ENCODE measurements around the gene ZRANB3. TPM values are rescaled to one million over a fixed set of nuclear protein-coding genes. Genes with fewer than 3 reads are reported as not detected.
A peak's percentile ranks its signal among the peaks of the same experiment; 100 is the strongest.
"Not testable (repeated sequence)": the region's sequence is repeated elsewhere in the genome, so short reads cannot be mapped to it uniquely, and the experiment has no call there.

Gene ZRANB3
- total RNA-seq, 3 donors from 2014 or later: 5.0 to 5.8 (median 5.4) TPM

DNA sequence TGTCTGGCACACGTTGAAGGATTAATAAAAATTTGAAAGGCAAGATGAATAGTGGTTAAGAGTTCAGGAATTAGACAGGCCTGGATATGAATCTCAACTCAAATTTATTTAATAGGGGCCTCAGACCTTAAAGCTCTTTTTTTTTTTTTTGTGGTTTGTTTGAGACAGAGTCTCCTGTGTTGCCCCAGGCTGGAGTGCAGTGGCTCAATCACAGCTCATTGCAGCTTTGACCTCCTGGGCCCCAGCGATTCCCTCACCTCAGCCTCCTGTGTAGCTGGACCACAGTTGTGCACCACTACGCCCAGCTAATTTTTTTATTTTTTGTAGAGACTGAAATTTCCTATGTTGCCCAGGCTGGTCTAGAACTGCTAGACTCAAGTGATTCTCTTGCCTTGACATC is 3.0 kb downstream of the ZRANB3 start:
- H3K36me3 Mint-ChIP-seq (ENCODE audit: insufficient read depth): peaks cover 6% of the 10 kb centered on the region

DNA sequence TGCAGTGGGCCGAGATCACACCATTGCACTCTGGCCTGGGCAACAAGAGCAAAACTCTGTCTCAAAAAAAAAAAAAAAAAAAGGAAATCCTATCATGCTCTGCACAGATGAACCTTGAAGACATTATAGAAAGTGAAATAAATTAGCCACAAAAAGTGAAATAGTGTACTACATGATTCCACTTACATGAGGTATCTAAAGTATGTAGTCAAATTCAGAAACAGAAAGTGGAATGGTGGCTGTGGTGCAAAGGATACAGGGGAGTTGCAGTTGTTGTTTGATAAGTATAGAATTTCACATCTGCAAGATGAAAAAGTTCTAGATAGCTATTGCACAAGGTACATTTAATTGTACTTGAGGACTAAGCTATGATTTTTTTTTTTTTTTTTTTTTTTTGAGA is 5.2 kb downstream of the ZRANB3 start:
- Mint-ChIP-seq H3K9me3 (no peaks in the 10 kb centered on the region), H3K36me3 (ENCODE audit: insufficient read depth) (peaks cover 12% of the 10 kb centered on the region), H3K27me3 (ENCODE audit: low read depth) (no peaks in the 10 kb centered on the region), H3K4me1 (ENCODE audit: low read depth) (peaks cover 1% of the 10 kb centered on the region), H3K4me3 (no peak overlapping the region)
- no peak for ATAC-seq
- DNase-seq: no peak

More for the DNA sequence above, 3.0 kb downstream of the ZRANB3 start:
- no peaks in the 10 kb centered on the region for H3K27me3 Mint-ChIP-seq (ENCODE audit: low read depth)
- no peaks in the 10 kb centered on the region for H3K9me3 Mint-ChIP-seq
- ATAC-seq: no peak
- peaks cover 9% of the 10 kb centered on the region for H3K4me1 Mint-ChIP-seq (ENCODE audit: low read depth)
- DNase-seq: no peak
- H3K4me3 Mint-ChIP-seq: no peak overlapping the region

DNA sequence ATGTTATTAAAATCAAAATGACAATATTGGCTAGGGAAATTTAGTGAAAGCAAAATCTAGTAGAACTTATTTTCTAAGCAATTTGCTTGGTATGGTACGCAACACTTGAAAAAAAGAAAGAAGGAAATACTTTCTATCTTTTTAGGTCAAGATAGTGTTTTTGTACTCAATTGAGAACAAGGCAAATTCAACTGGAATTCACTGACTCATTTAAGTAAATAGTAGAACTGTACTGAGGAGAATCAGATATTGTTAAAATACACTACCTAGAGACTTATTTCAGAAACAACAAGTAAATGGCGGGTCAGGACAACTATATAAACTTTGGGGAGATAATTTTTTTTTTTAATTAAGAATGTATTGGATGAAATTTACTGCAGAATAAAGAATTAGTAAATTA is 18.9 kb downstream of the ZRANB3 start:
- Mint-ChIP-seq H3K4me1 (ENCODE audit: low read depth) (peaks cover 4% of the 10 kb centered on the region), H3K27me3 (ENCODE audit: low read depth) (no peaks in the 10 kb centered on the region), H3K9me3 (peaks cover 9% of the 10 kb centered on the region), H3K36me3 (ENCODE audit: insufficient read depth) (peaks cover 4% of the 10 kb centered on the region), H3K4me3 (no peak overlapping the region)
- no peak for DNase-seq
- no peak for ATAC-seq

DNA sequence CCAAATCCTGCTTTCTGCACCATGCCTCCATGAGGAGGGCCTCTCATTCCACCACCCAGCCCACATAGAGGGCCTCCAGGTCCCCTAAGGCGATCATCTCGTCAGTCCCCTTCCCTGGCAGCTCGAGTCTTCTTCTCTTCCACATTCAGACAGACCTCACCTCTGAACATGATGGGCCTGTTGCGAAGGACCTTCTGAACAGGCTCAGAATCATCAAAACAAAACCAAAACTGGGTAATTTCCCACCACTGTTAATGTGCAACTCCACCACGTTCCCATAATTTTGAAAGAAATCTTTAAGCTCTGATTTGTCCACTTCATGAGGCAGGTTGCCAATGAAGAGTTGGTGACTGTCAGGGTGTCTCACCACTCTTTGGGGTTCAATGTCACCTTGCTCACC is 20.4 kb downstream of the ZRANB3 start:
- Mint-ChIP-seq H3K9me3 (peaks cover 9% of the 10 kb centered on the region), H3K27me3 (ENCODE audit: low read depth) (no peaks in the 10 kb centered on the region), H3K4me3 (no peak overlapping the region), H3K36me3 (ENCODE audit: insufficient read depth) (peaks cover 5% of the 10 kb centered on the region), H3K4me1 (ENCODE audit: low read depth) (peaks cover 4% of the 10 kb centered on the region)
- DNase-seq: no peak
- no peak for ATAC-seq

DNA sequence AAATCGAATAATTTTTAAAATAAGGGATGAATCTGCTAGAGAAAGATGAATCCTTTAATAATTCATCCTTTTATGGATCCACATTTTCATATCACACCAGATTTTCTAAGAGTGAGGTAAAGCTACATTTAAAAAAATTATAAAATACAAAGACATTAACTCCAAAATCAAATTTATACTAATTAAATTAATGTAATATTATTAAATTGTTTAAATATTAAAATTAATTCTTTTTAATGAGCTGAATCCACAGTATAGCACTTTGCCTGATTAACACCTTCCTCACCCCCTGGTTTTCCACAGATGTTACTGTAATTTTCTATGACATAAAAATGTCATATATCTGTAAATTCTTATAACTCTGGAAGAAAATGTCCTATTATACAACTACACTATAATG is 26.2 kb downstream of the ZRANB3 start:
- H3K36me3 Mint-ChIP-seq (ENCODE audit: insufficient read depth): peaks cover 29% of the 10 kb centered on the region
- DNase-seq (no peak), ATAC-seq (no peak)
- no peak overlapping the region for H3K4me3 Mint-ChIP-seq
- H3K9me3 Mint-ChIP-seq: peaks cover 13% of the 10 kb centered on the region
- H3K4me1 Mint-ChIP-seq (ENCODE audit: low read depth): no peaks in the 10 kb centered on the region
- H3K27me3 Mint-ChIP-seq (ENCODE audit: low read depth): no peaks in the 10 kb centered on the region

DNA sequence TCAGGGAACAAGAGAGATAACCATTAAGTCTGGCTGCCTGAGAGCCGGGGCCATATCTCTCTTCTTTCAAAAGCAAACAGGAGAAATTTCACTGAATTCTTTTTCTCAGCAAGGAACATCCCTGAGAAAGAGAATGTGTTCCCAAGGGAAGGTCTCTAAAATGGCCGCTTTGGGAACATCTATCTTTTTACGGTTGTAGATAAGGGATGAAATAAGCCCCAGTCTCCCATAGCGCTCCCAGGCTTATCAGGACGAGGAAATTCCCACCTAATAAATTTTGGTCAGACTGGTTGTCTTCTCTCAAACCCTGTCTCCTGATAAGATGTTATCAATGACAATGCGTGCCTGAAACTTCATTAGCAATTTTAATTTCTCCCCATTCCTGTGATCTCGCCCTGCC is 32.4 kb downstream of the ZRANB3 start:
- H3K4me1 Mint-ChIP-seq (ENCODE audit: low read depth); H3K27me3 Mint-ChIP-seq (ENCODE audit: low read depth); DNase-seq; ATAC-seq; H3K4me3 Mint-ChIP-seq: not testable (repeated sequence)
- peaks cover 35% of the 10 kb centered on the region for H3K36me3 Mint-ChIP-seq (ENCODE audit: insufficient read depth)
- peaks cover 33% of the 10 kb centered on the region for H3K9me3 Mint-ChIP-seq

DNA sequence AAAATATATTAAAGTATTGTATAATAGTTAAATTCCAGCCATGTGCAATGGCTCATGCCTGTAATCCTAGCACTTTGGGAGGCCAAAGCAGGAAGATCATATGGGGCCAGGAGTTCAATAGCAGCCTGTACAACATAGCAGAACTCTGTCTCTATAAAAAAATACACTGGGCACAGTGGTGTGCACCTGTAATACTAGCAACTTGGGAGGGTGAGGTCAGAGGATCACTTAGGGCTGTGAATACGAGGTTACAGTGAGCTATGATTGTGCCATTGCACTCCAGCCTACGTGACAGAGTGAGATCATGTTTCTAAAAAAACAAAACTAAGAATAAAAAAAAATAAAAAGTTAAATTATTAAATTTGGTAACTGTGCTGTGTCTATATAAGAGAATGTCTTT is 36.1 kb downstream of the ZRANB3 start:
- Mint-ChIP-seq H3K36me3 (ENCODE audit: insufficient read depth) (peaks cover 19% of the 10 kb centered on the region), H3K9me3 (peaks cover 21% of the 10 kb centered on the region), H3K4me1 (ENCODE audit: low read depth) (no peaks in the 10 kb centered on the region), H3K4me3 (no peak overlapping the region), H3K27me3 (ENCODE audit: low read depth) (no peaks in the 10 kb centered on the region)
- ATAC-seq (no peak), DNase-seq (no peak)

DNA sequence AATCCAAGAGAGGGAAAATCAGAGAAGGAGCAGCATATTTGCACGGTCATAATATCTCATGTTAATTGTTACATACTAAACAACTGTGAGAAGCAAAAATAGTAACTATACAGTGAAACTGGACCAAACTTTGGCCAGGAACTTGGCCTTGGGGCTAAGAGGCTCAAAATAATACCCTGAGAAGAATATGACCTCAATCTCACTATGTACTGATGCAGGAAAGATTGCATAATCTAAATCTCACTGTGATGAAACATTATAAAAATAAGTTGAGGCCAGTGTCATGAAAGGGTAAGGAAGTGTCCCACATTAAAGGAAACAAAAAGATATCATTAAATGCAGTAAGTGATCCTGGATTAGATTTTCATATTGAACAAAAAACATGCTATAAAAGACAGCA is 36.5 kb downstream of the ZRANB3 start:
- no peak for DNase-seq
- peaks cover 17% of the 10 kb centered on the region for H3K9me3 Mint-ChIP-seq

DNA sequence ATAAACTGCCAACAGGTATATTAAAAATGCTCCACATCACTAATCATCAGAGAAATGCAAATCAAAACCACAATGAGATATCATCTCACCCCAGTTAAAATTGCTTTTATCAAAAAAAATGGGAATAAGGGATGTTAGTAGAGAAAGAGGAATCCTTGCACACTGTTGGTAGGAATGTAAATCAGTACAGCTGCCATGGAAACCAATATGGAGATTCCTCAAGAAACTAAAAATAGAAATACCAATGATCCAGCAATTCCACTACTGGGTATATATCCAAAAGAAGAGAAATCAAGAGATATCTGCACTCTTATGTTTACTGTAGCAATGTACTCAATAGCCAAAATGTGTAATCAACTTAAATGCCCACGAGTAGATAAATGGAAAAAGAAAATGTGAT is 40.6 kb downstream of the ZRANB3 start:
- DNase-seq (no peak), ATAC-seq (no peak)
- Mint-ChIP-seq H3K27me3 (ENCODE audit: low read depth) (no peaks in the 10 kb centered on the region), H3K4me3 (no peak overlapping the region), H3K9me3 (peaks cover 15% of the 10 kb centered on the region), H3K4me1 (ENCODE audit: low read depth) (no peaks in the 10 kb centered on the region), H3K36me3 (ENCODE audit: insufficient read depth) (peaks cover 23% of the 10 kb centered on the region)

More for the DNA sequence above, 36.5 kb downstream of the ZRANB3 start:
- Mint-ChIP-seq H3K27me3 (ENCODE audit: low read depth) (no peaks in the 10 kb centered on the region), H3K36me3 (ENCODE audit: insufficient read depth) (peaks cover 17% of the 10 kb centered on the region), H3K4me3 (no peak overlapping the region), H3K4me1 (ENCODE audit: low read depth) (no peaks in the 10 kb centered on the region)
- ATAC-seq: no peak

DNA sequence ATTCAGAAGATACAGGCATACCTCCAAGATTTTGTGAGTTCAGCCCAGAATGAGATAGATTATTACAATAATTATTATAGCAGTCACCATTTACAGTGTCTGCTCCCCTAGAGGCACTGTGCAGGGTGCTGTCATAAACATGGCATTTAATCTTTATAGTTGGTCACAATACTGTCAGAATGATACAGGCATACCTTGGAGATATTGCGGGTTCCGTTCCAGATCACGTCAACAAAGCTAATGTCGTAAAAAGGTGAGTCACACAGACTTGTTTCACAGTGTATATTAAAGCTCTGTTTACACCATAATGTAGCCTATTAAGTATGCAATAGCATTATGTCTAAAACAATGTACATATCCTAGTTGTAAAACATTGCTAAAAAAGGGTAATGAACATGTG is 45.6 kb downstream of the ZRANB3 start:
- H3K36me3 Mint-ChIP-seq (ENCODE audit: insufficient read depth): peaks cover 16% of the 10 kb centered on the region
- H3K4me1 Mint-ChIP-seq (ENCODE audit: low read depth): no peaks in the 10 kb centered on the region
- DNase-seq (no peak), ATAC-seq (no peak)
- H3K4me3 Mint-ChIP-seq: no peak overlapping the region
- no peaks in the 10 kb centered on the region for H3K27me3 Mint-ChIP-seq (ENCODE audit: low read depth)
- peaks cover 15% of the 10 kb centered on the region for H3K9me3 Mint-ChIP-seq

DNA sequence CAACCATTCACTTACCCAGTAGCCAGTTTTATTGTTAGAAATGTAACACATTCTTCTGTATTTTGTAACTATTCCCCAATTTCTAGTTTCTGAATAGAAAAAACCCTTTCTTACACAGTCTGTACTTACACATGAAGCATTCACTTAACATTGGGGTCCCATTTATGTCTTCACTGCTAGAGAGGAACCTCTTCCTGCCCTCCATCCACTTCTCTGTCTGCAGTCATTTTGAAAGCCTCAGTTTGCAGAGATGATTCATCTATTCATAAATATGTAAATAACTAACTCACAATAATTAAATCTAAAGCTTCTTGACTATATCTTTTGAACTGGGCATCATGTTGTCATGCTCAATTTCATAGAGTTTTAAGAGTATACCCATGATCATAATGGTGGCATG is 55.9 kb downstream of the ZRANB3 start:
- ATAC-seq: no peak
- H3K4me3 Mint-ChIP-seq: no peak overlapping the region
- no peak for DNase-seq
- H3K4me1 Mint-ChIP-seq (ENCODE audit: low read depth): no peaks in the 10 kb centered on the region
- no peaks in the 10 kb centered on the region for H3K27me3 Mint-ChIP-seq (ENCODE audit: low read depth)
- no peaks in the 10 kb centered on the region for H3K36me3 Mint-ChIP-seq (ENCODE audit: insufficient read depth)
- H3K9me3 Mint-ChIP-seq: no peaks in the 10 kb centered on the region

DNA sequence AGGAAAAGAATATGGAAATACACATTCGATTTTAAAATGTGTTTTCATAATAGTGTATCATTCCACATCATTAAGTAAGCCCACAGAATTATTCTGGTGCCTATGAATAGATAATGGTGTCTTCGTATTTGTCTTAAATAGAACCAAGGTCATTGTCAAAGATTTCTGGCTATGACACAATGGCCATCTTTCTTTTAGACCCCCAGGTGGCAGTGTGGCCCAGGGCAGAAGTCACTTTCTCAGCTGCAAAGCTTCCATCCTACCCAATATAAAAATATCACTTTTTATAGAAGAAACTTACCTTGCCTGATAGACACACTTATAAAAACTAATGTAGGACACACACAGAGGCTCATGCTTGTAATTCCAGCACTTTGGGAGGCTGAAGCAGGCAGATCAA is 57.5 kb downstream of the ZRANB3 start:
- Mint-ChIP-seq H3K4me1 (ENCODE audit: low read depth) (no peaks in the 10 kb centered on the region), H3K36me3 (ENCODE audit: insufficient read depth) (no peaks in the 10 kb centered on the region), H3K27me3 (ENCODE audit: low read depth) (no peaks in the 10 kb centered on the region), H3K4me3 (no peak overlapping the region), H3K9me3 (no peaks in the 10 kb centered on the region)
- peak; percentile 16 for DNase-seq
- no peak for ATAC-seq

DNA sequence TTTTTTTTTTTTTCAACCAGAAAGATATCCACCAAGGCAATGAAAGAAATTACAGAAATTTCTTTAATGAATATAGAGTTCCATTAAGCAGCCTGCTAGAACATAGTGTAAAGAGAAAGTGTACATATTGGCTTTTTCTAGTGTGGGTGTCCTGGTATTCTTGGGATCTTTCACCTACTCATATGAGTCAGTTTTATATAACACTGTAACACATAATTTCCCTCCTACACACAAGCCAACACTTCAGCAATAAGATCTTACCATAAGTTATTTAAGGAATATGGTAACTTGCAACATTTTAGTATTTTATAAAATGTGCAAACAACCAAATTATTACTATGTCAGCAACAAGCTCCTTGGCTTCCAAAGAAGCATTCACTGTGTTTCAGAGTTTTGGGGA is 59.9 kb downstream of the ZRANB3 start:
- Mint-ChIP-seq H3K4me3 (no peak overlapping the region), H3K27me3 (ENCODE audit: low read depth) (no peaks in the 10 kb centered on the region), H3K9me3 (no peaks in the 10 kb centered on the region), H3K36me3 (ENCODE audit: insufficient read depth) (no peaks in the 10 kb centered on the region), H3K4me1 (ENCODE audit: low read depth) (no peaks in the 10 kb centered on the region)
- no peak for ATAC-seq
- DNase-seq: no peak

DNA sequence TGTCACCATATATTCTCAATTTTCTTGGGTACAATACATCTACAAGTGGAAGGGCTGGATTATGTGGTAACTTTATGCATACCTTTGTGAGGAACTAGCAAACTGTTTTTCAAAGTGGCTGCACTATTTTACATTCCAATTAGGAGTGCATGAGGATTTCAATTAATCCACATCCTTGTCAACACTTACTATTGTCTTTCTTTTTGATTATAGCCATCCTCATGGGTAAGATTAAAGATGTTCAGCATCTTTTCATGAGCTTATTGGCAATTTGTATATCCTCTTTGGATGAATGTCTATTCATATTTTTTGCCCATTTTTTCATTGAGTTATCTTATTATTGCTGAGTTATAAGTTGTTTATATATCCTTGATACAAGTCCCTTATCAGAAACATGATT is 73.7 kb downstream of the ZRANB3 start:
- Mint-ChIP-seq H3K27me3 (ENCODE audit: low read depth) (no peaks in the 10 kb centered on the region), H3K9me3 (peaks cover 12% of the 10 kb centered on the region), H3K4me1 (ENCODE audit: low read depth) (no peaks in the 10 kb centered on the region), H3K36me3 (ENCODE audit: insufficient read depth) (peaks cover 13% of the 10 kb centered on the region), H3K4me3 (no peak overlapping the region)
- DNase-seq (no peak), ATAC-seq (no peak)

DNA sequence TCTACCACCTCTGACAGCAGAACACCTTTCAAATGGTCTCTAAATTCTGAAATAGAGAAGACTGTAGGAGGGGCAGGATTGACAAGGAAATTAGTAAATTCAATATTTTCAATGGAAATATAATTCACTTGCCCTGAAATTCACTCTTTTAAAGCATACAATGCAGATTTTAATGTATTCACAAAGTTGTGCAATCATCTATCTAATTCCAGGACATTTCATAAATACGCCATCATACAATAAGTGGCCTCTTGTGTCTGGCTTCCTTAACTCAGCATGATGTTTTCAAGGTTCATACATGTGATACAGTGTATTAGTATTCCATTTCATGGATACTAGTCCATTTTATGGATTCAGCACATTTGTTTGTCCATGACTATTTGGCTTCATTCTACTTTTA is 74.2 kb downstream of the ZRANB3 start:
- Mint-ChIP-seq H3K4me3 (no peak overlapping the region), H3K36me3 (ENCODE audit: insufficient read depth) (peaks cover 15% of the 10 kb centered on the region), H3K27me3 (ENCODE audit: low read depth) (no peaks in the 10 kb centered on the region), H3K4me1 (ENCODE audit: low read depth) (no peaks in the 10 kb centered on the region), H3K9me3 (peaks cover 17% of the 10 kb centered on the region)
- DNase-seq (no peak), ATAC-seq (no peak)

DNA sequence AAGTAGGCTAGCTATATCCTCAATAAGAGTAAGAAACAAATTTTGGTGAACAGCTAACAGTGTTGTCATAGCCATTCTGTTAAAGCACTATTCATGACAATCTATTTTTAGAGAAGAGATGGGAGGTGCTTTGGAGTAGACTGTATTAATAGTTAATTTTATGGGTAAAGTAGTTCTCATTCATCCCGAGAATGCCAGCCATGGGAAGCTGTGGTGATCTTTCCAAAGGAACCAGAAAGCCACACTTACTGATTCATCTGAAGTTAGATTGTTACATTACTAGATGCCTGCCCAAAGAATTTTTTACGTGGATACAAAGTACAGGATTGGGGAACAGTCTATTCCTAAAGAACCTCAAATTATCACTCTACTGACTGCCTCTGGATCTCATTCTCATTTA is 74.6 kb downstream of the ZRANB3 start:
- ATAC-seq (no peak), DNase-seq (no peak)
- peaks cover 19% of the 10 kb centered on the region for H3K36me3 Mint-ChIP-seq (ENCODE audit: insufficient read depth)
- no peaks in the 10 kb centered on the region for H3K4me1 Mint-ChIP-seq (ENCODE audit: low read depth)
- H3K27me3 Mint-ChIP-seq (ENCODE audit: low read depth): no peaks in the 10 kb centered on the region
- H3K4me3 Mint-ChIP-seq: no peak overlapping the region
- H3K9me3 Mint-ChIP-seq: peaks cover 21% of the 10 kb centered on the region

Measured in activated T-cell treated with anti-CD3 and anti-CD28 coated beads, Interleukin-2, amount 50 U/mL, for 4 hours (primary cell).